ENCODE results near the gene GNAT2. TPM values are rescaled to one million over a fixed set of nuclear protein-coding genes. Genes with fewer than 3 reads are reported as not detected.

Gene GNAT2
- total RNA-seq, 1 donor from 2014 or later, result not detected

- H3K27ac ChIP-seq, result no peak overlapping the region
- TF ChIP-seq EZH2phosphoT487 (IDR thresholded peaks at IDR 0.05) (no peak), CTCF (IDR thresholded peaks at IDR 0.05) (no peak), EZH2 (IDR thresholded peaks at IDR 0.05) (no peak)
- H3K27me3 ChIP-seq, result no peaks in the 10 kb centered on the region
- H3F3A ChIP-seq (ENCODE audit: low read depth), result no peaks in the 10 kb centered on the region
- Mint-ChIP-seq H3K36me3 (peaks cover 39% of the 10 kb centered on the region), H3K9me3 (no peaks in the 10 kb centered on the region), H3K4me3 (no peak overlapping the region), H3K27ac (no peak overlapping the region), H3K27me3 (ENCODE audit: insufficient read depth, low read depth) (no peaks in the 10 kb centered on the region), H3K4me1 (no peaks in the 10 kb centered on the region)
- DNase-seq (ENCODE audit: low spot score), result no peak
- no peak overlapping the region for H3K4me3 ChIP-seq
- no peak overlapping the region for H3K9ac ChIP-seq
- H3K36me3 ChIP-seq, result peaks cover 22% of the 10 kb centered on the region
- no peaks in the 10 kb centered on the region for H3K79me2 ChIP-seq (ENCODE audit: low read depth)
- H4K20me1 ChIP-seq (ENCODE audit: low read depth), result no peaks in the 10 kb centered on the region
- H2AFZ ChIP-seq (replicated peaks), result no peak overlapping the region
- no peaks in the 10 kb centered on the region for H3K4me1 ChIP-seq
- no peak overlapping the region for H3K4me2 ChIP-seq
- H3K9me3 ChIP-seq (ENCODE audit: low read depth), result no peaks in the 10 kb centered on the region
Measured at GRCh38 chr1:109582021-109582420, 37.4 kb downstream of the GNAT2 start.

GRCh38 chr1:109579491-109579890, 39.9 kb downstream of the GNAT2 start:
- H3K9me3 ChIP-seq (ENCODE audit: low read depth), result no peaks in the 10 kb centered on the region
- no peaks in the 10 kb centered on the region for H3F3A ChIP-seq (ENCODE audit: low read depth)
- Mint-ChIP-seq H3K27me3 (ENCODE audit: insufficient read depth, low read depth) (no peaks in the 10 kb centered on the region), H3K4me1 (no peaks in the 10 kb centered on the region), H3K27ac (no peak overlapping the region), H3K36me3 (peaks cover 33% of the 10 kb centered on the region), H3K4me3 (no peak overlapping the region), H3K9me3 (no peaks in the 10 kb centered on the region)
- peaks cover 15% of the 10 kb centered on the region for H3K36me3 ChIP-seq
- H3K4me2 ChIP-seq, result no peak overlapping the region
- no peaks in the 10 kb centered on the region for H3K27me3 ChIP-seq
- H4K20me1 ChIP-seq (ENCODE audit: low read depth), result peaks cover 3% of the 10 kb centered on the region
- H3K27ac ChIP-seq, result no peak overlapping the region
- no peak overlapping the region for H3K9ac ChIP-seq
- H2AFZ ChIP-seq (replicated peaks), result no peak overlapping the region
- H3K4me3 ChIP-seq, result no peak overlapping the region
- H3K4me1 ChIP-seq, result no peaks in the 10 kb centered on the region
- no peak for TF ChIP-seq EZH2phosphoT487 (IDR thresholded peaks at IDR 0.05)
- no peak for TF ChIP-seq EZH2 (IDR thresholded peaks at IDR 0.05)
- no peak for TF ChIP-seq CTCF (IDR thresholded peaks at IDR 0.05)
- peaks cover 5% of the 10 kb centered on the region for H3K79me2 ChIP-seq (ENCODE audit: low read depth)
- no peak for DNase-seq (ENCODE audit: low spot score)

- Histone ChIP-seq H3K4me3 (no peak overlapping the region), H3K4me1 (no peaks in the 10 kb centered on the region), H3K9ac (no peak overlapping the region), H3K27ac (no peak overlapping the region), H3K79me2 (ENCODE audit: low read depth) (peaks cover 5% of the 10 kb centered on the region), H3K9me3 (ENCODE audit: low read depth) (no peaks in the 10 kb centered on the region), H3F3A (ENCODE audit: low read depth) (no peaks in the 10 kb centered on the region), H3K4me2 (no peak overlapping the region), H3K27me3 (no peaks in the 10 kb centered on the region), H3K36me3 (peaks cover 14% of the 10 kb centered on the region), H2AFZ (replicated peaks) (no peak overlapping the region), H4K20me1 (ENCODE audit: low read depth) (peaks cover 3% of the 10 kb centered on the region)
- Mint-ChIP-seq H3K27me3 (ENCODE audit: insufficient read depth, low read depth) (no peaks in the 10 kb centered on the region), H3K9me3 (no peaks in the 10 kb centered on the region), H3K27ac (no peak overlapping the region), H3K4me3 (no peak overlapping the region), H3K4me1 (no peaks in the 10 kb centered on the region), H3K36me3 (peaks cover 31% of the 10 kb centered on the region)
- TF ChIP-seq EZH2phosphoT487 (IDR thresholded peaks at IDR 0.05) (no peak), CTCF (IDR thresholded peaks at IDR 0.05) (no peak), EZH2 (IDR thresholded peaks at IDR 0.05) (no peak)
- no peak for DNase-seq (ENCODE audit: low spot score)
Measured at GRCh38 chr1:109578947-109579443, 40.4 kb downstream of the GNAT2 start.

Data from neural progenitor cell (in vitro differentiated cells).